Hematopoietic multipotent progenitor cell treated with erythropoietin and hydrocortisone succinate and interleukin-3 and kit ligand, for 8 days (in vitro differentiated cells): ENCODE measurements around the gene CARHSP1.
A peak's percentile ranks its signal among the peaks of the same experiment; 100 is the strongest.
"Not testable (repeated sequence)": the region's sequence is repeated elsewhere in the genome, so short reads cannot be mapped to it uniquely, and the experiment has no call there.

Experiments used
- DNase-seq: peaks from one replicate; pipeline ENCODE4 v3.0.0-alpha.2; 2015

The CARHSP1 gene

GRCh38 chr16:8868416-8869211 is at the start of gene CARHSP1:
CARHSP1 (minus strand) TSS chr16:8869006; CDS start chr16:8859328, 9,678 bp downstream.
- peak; percentile 90 for DNase-seq

DNA sequence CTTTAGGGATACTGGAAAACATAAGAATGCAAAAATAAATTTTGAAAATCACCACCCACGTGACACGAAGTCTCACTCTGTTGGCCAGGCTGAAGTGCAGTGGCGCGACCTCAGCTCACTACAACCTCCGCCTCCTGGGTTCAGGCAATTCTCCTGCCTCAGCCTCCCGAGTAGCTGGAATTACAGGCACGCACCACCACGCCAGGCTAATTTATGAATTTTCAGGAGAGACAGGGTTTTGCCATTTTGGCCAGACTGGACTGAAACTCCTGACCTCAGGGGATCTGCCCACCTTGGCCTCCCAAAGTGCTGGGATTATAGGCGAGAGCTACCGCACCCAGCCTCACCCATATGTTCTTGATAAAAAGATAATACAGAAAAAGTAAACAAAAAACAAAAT is 48.5 kb upstream of the CARHSP1 start:
- DNase-seq, result not testable (repeated sequence)

DNA sequence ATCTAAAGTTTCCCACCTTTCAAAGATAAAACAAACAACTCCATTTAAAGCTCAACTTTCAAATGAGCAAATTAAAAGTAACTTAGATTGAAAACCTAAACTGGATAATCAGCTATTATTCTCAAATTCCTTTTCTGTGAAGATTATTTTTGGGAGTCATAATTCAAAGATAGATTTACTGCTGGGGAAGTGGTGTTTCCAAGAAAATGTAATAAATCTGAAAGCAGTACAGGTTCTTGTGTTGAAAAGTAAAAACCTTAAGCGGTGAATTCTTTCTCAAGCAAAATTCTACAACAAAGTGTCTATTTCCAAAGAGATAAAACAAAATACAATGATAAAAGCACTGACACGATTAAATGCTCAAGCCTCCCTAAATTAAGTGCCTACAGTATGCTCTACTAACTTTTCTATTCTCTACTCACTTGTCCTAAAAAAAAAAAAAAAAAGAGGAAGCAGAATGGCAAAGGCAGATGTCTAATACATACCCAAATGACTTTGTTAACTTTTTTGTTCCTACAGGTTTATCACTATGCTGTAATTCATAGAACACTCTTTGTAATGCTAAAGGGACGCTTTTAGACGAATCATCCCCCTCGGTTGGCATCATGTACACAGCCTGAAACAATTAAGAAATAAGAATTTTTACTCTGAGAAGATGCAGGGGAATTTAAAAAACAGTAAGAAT is 47.9 kb upstream of the CARHSP1 start:
- DNase-seq, result no peak

- no peak for DNase-seq
Measured at GRCh38 chr16:8915722-8916301, 47.0 kb upstream of the CARHSP1 start.

- no peak for DNase-seq
Measured at GRCh38 chr16:8914098-8914497, 45.3 kb upstream of the CARHSP1 start.

- no peak for DNase-seq
Measured at GRCh38 chr16:8912793-8913192, 44.0 kb upstream of the CARHSP1 start.

- no peak for DNase-seq
Measured at GRCh38 chr16:8910811-8911210, 42.0 kb upstream of the CARHSP1 start.

- no peak for DNase-seq
Measured at GRCh38 chr16:8908810-8909468, 40.1 kb upstream of the CARHSP1 start.

GRCh38 chr16:8907096-8907495 is 38.3 kb upstream of the CARHSP1 start:
- no peak for DNase-seq

- DNase-seq, result no peak
Measured at GRCh38 chr16:8905795-8906591, 37.2 kb upstream of the CARHSP1 start.

DNA sequence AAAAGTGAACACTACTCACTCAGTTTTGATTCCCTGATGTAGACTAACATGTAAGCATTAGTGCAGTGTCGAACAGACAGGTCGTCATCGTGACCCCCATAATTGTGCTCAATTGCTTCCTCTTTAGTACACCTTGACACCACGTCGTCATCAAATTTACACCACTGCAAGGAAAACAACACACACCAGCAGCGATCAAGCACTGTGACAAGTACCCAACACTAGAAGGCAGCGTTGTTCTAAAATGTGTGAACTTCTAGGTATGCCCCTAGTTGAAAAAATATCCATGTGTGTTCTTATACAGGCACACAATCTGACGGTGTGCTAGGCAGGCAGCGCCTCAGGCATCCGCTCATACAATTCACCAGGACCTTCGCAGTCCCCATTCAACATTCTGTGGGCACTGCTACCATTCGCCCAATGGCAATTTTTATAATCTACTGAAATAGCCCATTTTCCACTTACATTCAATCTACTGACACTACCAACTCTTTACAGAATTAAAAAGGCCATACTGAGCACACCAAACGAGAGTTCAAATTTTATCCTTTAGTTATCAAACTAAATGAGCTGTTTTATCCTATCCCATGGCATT is 36.5 kb upstream of the CARHSP1 start:
- peak; percentile 66 for DNase-seq

DNA sequence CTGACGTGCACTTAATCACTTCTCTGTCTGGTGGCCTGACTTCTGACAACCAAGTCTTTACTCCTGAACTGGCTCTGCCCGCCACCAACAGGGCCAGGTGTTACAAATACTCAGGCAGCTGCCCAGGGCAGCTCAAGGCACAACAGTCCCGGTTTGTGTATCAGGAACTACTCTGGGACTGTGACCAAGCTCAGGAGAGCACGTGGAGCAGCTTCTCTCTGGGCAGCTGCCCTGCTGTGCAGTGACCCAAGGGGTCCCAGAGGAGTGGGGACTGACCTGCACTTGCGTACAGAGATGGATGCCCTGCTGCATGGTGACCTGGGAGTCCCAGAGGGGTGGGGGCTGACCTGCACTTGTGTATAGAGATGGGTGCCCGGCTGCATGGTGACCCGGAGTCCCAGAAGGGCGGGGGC is 35.2 kb upstream of the CARHSP1 start:
- DNase-seq, result no peak

DNA sequence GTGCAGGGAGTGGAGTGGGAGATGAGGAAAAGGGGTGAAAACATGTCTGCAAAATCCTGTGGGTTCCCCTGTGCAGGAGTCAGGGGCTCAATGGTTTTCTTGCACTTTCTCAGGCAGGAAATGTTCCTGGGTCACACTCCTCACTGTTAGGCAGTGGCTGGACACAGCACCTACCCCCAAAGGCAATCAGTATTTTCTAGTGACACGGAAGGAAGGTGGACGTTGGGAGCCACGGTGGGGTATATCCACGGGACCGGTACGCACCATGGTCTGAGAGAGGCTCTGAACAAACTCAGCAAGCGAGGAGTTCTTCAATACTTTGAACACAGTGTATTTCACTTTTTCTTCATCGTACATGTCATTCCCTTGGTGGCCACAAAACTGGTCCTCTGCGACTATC is 34.2 kb upstream of the CARHSP1 start:
- no peak for DNase-seq

- no peak for DNase-seq
Measured at GRCh38 chr16:8901320-8901861, 32.6 kb upstream of the CARHSP1 start.

DNA sequence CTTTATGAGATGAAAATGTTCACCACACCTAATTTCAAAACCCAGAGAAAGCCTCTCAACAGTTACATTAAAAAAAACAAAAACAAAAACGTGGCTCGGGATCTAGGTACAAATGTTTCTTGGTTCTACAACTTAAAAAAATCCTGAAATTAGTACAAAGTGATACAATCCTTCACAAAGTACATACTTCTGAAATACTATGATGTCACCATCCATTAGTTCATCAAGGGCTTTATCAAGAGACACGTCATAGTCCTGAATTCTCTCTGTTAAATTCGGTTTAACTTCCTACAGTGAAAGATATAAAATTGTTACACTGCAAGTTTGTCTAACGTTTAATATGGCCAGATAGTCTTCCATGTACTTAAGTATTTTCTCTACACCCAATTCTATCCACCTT is 31.5 kb upstream of the CARHSP1 start:
- DNase-seq, result no peak

GRCh38 chr16:8899709-8900317 is 31.0 kb upstream of the CARHSP1 start:
- no peak for DNase-seq

GRCh38 chr16:8898660-8899318 is 30.0 kb upstream of the CARHSP1 start:
- DNase-seq, result no peak

GRCh38 chr16:8894736-8895334 is 26.0 kb upstream of the CARHSP1 start:
- no peak for DNase-seq

GRCh38 chr16:8893976-8894690 is 25.3 kb upstream of the CARHSP1 start:
- DNase-seq, result no peak

- DNase-seq, result no peak
Measured at GRCh38 chr16:8893426-8893825, 24.6 kb upstream of the CARHSP1 start.
